Hematopoietic multipotent progenitor cell treated with erythropoietin and hydrocortisone succinate and interleukin-3 and kit ligand, for 15 days (in vitro differentiated cells): ENCODE data around the gene TRAF1.
A peak's percentile ranks its signal among the peaks of the same experiment; 100 is the strongest.

Experiments used
- DNase-seq: peaks from one replicate; pipeline ENCODE4 v3.0.0-alpha.2; 2015; ENCODE audit warnings: low spot score

TRAF1 gene

DNA sequence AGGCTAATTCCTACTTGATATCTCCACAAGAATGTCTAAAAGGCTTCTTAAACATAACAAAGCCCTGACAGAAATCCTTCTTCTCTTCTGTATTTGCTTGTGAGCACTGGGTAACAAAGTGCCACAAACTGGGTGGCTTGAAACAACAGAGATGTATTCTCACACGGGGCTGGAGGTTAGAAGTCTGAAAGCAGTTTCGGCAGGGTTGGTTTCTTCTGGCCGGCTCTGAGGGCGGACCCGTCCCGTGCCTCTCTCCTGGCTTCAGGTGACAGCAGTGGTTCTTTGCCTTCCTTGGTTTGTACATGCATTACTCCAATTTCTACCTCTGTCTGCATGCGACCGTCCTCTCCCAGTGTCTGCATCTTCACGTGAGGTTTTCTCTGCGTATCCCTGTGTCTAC is 14.0 kb upstream of the TRAF1 start:
- DNase-seq, result no peak

DNA sequence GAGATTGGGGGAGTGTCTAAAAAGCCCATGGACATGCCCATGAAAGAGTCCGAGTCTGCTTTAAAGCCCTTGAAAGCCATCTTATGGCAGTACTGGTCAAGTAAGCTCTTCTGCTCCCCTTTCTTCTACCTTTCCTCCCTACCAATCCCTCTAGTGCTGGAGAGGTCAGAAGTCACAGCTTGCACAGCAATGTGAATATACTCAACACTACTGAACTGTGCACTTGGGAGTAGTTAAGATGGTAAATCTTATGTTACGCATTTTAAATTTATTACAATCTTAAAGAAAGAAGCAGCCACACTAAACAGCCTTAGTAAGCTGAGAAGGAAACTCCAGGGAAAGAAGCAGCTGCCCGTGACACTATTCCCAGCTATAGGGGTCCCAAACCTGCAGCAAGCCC is 12.3 kb upstream of the TRAF1 start:
- no peak for DNase-seq

DNA sequence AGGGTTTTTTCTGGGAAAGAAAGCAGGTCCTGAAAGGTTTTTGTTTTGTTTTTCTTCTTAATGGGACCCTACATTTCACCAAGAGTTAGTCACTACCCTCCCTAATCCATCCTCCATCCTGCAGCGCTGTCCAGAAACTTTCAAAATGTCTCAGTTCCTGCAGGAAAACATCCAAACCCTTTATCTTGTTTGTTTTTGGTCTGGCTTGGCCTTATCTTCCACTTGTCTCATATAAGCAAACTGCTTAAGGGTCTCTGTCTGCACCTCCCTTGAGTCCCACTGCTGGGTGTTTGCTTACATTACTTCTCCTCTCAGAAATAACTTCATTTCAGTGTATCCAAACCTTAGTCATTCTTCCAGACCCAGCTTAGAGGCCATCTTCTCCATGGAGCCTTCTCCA is 11.0 kb upstream of the TRAF1 start:
- no peak for DNase-seq

DNA sequence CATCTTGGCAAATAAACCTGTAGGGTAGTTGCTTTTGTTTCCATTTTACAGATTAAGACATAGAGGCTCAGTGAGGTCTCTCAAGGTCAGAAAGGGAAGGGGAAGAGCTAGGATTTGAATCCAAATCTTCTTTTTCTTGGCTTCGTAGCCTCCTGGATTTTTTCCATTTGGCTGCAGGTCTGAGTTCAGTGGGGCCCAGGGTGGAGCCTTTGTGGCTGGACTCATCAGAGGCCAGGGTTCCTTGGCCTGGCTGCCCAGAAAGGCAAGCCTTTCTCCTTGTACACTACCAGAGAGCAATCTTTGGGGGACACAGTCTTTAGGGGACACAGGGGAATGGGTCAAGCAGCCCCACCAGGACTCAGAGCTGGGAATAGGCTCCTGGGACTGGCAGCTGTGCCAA is 10.5 kb upstream of the TRAF1 start:
- no peak for DNase-seq

DNA sequence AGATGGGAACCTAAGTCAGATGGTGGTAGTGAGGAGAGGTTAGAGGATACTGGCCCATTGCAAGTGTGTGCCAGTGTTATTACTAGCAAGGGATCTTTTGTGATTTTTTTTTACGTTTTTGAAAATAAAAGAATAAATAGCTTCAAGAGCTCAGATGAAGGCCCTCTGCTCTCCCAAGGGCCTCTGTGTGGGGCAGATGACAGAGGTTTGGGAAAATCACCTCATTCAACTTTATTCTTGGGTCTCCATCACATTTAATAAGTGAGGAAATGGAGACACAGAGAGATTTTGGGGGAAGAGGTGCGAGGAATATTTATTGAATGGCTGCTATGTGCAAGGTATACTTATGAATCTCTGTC is 10.1 kb upstream of the TRAF1 start:
- DNase-seq, result no peak

DNA sequence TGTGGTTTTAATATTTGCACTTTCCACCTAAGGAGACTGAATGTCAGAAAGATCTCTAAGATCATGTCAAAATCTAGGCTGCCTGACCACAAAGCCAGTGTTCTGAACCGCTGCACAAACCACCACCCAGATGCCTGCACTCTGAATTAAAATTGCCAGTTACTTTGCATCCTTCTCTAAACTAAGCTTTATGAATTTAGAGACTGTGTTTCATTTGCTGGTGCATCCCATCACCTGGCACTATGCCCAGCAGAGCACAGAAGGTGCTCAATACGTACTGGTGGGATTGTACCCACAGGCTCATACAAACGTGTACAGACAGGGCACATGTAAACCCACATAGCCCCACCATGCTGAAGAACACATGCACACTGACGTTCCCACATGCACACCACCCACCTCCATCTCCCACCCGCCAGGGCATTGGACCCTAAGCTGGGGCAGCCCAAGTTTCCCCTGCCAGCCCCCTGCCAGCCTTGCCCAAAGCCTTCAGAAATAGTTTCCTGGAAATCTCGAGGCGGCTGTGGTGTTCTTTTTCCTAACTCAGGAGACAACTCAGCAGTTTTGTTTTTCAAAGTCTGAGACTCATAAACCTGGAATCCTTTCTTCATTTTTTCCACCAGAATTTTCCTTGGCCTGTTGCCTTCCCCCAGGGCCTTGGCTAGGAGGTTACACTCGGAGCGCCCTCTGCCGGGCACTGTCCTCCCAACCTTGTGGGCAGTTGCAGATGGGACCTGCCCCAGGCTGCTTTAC is 9.6 kb upstream of the TRAF1 start:
- DNase-seq, result peak; percentile 82

DNA sequence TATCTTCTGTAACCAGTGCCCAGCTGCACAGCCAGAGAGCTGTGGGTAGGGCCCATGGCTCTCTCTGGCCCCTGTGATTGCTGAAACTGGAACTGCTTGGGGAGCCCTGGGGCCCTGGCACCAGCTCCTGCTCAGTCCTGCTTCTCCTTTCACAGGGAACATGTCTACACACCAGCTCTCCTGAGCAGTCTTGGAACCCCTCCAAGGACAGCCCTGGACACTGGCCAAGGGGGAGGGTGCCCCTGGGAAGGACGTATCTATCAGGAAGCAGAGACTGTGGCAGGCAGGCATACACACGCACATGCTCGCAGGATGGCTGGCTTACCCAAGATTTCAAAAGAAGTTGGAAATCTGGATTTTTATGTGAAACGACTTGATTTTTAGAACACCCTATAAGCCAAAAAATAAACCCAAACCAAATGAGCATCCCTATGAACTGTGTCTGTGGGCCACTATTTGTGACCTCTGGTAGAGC is 8.8 kb upstream of the TRAF1 start:
- peak; percentile 65 for DNase-seq

DNA sequence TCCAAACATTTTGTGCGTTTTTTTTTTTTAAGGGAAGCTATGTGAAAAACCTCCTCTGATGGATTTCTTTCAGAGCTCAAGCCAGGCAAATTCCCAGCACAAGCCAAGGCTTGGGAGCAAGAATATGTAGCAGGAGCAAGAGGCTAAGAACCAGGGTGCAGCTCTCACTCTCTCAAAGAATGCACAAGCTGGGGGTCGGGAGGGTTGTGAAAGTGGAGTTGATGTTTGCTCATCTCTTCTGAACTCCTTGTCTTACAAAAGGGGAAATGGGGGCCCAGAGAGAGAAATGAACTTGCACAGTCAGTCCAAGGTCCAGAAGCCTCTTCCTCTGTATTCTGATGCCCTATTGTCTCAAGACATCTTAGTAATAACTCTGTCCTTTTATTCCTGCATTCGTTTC is 7.7 kb upstream of the TRAF1 start:
- DNase-seq, result no peak

DNA sequence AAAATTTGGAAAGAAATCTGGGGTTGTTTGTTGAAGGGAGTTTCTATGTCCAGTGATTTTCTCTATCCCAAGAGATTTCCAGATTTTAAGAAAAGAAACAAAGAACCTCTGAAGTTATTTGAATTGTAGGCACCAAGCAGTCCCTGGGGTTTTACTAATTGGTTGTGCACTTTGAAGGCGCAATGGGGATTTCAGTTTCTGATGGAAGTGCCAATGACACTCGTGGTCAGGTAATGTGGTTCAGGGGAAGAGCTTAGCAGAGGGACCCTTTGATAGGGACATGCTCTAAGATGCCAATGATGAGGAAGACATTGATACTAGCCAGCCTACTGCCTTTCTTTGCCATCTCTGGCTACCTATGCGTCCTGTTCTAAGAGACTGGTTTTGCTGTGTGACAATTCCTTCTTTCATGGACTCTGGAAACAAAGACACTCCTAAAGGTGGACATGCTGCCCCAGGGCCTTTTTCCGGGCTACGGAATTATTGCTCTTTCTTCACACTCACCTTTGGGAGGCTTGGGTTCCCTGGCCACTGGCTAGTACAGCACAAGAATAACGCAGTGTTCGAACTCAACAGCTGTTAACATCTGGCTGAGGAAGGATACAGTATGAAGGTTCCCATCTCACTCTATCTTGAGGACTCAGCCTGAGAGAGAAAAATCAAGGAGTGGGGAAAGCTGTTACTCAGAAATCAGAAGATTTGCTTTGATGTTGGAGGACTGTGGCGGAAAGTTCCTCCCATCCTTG is 6.9 kb upstream of the TRAF1 start:
- DNase-seq, result no peak

DNA sequence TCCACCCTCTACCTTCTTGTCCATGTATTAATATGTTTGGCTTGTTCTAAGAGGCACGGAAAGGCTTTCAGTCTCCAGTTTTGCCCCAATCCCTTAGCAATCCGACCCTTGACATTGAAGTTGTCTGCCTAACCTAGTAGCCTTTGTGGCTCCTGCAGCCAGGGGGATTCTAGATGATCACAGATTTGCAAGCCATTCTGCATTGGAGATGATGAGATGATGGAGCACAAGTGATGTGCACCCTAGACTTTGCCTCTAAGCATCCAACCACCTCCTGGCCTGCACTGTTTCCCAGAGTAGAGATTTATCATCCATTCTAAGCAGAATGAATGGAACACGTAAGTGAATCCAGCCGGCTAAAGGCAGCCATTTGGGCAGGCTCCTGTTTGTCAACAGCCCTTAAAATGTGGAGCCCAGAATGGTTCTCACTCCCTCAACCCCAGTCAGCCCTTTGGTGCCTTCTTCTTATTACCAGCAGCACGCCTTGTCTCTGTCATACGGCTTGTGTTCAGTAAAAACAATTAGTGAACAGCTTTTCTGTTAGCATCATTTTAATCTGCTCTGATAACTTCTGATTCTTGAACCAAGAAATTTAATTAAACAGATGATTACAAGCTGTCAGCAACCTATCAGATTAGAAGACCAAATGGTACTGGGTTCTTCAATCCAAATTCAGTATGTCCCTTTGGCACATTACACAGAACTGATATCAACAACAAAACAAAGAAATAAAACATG is 5.7 kb upstream of the TRAF1 start:
- DNase-seq, result no peak

DNA sequence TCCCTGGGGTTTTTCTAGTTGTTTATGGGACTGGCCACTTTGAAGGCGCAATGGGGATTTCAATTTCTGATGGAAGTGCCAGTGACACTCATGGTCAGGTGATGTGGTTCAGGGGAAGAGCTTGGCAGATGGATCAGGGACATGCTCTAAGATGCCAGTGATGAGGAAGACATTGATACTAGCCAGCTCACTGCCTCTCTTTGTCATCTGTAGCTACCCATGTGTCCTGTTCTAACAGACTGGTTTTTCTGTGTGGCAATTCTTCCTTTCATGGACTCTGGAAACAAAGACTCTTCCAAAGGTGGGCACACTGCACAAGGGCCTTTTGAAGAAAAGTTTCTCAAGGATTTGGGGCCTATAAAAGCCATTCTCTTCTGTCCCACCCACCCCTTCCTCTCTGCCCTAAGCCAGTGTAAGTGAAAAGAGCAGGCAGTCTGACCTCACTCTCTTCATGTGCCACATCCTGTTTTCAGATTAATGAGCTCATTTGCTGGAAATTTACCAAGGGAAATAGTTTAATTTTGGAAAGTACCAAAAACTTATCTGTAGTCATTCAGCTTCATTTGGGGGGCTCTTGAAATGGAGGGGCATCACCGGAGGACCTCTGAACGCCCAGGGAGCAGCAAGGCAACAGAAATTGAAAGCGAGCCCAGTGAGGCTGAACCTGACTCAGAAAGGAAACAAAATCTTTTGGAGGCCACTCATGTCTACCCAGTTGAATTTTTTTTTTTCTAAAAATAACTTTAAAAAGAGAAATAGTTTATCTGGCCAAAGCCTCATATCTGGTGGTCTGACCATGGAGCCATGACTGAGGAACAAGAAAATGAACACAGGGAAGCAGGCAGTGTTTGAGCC is 4.9 kb upstream of the TRAF1 start:
- DNase-seq, result no peak

DNA sequence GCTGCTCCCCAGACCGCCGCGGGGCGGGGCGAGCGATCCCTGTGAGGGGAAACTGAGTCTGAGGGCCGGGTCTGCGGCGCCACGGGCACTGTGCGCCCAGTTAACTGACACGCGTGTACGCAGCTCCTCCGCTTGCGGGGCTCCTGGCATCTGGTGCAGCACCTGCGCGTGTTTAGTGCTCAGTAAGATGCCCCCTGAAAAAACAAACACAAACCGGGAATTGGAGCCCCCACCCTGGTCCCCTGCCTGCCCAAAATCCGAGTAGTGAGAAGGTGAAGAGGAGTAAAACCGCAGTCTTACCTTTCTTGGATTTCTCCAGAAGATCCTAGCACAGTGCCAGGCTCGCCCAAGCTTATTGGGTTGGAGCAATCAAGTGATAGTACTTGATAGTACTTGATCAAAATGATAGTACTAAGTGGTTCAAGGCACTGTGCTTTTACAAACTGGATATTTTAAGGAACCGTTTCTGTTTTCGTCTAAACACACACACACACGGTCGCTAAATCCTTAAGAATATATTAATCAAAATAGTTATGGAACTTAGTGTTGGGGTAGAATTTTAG is 2.7 kb upstream of the TRAF1 start:
- DNase-seq, result no peak

DNA sequence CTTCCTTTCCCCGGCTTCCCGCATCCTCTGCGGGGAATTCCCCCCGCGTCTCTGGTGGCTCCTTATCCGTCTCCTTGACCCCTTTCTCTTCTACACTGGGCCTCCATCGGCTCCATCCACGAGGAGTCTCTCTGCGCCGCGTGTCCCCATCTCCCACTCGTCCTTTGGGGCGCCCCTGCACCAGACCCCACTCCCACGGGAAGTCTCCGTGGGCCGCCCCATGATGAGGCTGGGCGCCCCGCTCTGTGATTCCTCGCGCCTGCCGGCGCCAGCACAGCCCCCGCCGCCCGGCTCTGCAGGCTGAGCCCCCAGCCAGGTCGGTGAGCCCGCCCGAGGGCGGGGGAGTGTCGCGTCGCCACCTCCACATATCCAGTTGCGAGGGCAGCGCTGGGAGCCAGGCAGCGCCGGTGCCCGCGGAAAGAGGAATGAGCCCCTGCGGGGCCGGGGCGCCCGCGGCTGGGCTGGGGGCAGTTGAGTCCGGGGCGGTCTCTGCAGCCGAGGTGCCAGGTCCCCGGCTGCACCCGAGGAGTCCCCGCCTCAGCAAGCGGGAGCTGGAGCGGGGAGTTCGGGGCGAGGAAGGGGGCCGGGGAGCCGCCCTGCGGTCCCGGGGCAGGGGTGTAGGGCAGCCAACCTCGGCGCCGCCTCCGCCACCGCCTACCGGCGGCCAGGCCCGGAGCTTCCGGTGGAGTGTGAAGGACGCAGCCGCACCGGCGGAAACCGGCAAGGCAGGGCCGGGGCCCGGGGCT is 2.1 kb upstream of the TRAF1 start:
- DNase-seq, result no peak

DNA sequence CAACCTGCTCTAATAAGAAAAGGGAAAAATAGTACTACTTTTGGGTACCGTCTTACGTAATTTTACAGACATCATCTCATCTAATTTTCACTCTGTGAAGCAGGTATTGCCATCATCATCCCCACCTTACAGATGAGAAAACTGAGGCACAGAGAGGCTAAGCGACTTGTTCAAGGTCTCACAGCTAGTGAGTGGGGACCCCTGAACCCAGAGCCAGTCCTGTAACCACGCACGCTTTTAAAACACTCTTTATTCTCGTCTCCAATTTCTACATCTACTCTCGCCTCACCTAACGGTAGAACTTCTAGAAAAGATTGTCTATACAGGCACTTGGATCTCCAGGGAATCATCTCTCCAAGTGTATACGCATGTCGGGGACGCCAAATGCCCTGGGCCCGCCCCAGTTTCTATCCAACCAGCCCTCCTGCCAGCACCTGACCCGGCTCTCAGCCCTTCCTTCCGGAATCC is 1.5 kb upstream of the TRAF1 start:
- no peak for DNase-seq

DNA sequence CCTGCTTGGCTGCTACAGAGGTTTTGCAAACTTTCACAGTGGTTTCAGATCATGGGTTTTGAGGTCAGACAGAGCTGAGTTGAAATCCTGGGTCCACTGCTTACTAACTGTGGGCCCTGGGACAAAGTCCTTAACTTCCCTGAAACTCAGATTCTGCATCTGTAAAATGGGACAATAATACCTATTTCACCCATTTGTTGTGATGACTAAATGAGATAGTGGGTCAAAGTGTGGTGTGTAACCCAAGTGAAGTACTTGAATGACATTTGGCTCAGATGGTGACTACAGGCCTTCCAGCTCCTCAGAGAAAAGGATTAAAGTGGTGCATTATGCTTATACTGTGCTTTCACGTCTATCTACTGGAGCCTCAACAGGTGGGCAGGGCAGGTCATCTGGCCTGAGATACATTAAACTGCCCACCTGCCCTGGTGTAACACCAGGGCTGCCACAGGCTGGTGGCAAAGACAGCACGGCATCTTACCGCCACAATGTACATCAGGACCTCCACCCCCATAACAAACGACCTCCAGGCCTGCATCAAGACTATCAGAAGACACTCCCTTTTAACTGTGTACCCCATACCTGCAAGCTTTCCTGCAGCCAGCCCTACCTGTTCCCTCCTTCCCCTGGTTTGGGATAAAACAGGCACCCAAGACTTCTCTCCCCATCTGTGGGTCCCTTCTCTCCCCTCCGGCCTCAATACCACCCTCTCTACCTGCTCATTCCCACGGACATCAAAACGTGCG is 846 bp upstream of the TRAF1 start:
- DNase-seq, result no peak

DNA sequence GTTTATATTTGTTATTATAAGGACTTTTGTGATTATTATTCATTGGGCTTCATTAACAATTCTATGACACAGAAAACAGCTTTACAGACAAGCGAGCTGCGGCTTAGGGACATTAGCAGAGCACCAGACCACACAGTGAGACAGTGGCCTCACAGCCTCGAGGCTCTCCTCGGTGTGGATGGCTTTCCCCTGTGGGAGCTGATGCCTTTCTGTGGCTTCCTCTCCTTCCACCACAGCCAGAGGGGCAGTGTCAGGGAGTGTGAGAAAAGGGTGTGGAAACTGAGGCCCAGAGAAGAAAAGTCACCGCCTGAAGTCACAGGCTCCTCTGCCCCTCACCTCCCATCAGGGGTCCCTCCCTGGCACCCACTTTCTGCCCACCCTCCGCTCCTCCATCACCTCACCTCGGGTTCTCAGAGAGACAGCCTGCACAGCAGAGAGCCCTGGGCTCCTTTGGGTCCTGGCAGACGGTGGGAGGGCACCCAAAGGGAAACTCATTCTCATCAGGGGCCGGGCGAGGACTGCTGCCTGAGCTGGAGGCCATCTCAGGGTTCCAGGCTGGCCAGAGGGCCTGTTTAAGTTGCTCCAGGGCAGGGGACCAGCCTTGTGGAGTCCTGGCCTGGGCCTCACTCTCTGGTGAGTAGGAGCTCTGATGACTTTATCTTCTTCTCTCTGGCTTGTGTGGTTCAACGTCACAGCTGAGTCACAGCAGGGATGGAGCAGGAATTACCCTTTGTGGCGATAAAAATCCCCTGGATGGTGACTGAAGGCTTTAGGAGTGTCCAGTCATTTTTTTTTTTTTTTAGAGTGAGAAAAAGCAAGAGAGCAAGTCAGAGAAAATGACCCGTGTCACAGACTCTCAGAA is 830 bp downstream of the TRAF1 start:
- DNase-seq, result no peak

DNA sequence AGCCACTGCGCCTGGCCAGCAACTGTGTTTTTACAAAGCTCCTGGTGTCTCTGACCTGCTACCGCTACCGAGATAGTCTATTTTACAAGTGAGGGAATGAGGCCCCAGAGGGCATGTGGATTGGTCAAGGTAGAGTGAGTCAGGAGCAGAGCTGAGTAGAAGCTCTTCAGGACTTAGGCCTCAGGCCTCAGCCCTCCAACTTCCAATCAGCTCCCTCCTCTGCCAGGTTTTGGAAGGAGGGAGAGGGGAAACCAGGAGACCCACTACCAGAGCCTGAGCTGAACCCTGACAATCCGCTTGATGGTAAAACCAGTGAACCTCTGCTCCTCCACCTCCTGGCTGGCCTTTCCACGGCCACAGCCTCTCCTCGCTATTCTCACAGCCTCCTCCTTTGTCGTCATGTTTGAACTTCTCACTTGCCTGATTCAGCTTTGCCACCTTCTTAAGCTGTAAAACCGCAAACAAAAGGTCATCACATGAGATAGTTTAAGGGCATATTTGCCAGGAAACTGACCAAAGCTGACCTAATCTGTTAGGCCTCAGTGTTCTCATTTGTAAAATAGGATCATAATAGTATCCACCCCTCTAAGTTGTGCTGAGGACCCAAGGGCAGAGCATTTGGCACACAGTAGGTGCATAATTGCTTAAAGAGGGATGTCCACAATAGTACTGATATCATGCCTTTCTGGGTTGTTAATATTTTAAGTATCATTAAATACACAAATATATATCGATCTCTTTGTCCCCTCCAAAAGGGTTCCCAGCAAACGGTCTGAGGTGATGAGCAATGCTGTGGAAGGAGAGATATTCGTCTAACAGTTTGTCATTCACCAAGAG is 1.7 kb downstream of the TRAF1 start:
- no peak for DNase-seq

DNA sequence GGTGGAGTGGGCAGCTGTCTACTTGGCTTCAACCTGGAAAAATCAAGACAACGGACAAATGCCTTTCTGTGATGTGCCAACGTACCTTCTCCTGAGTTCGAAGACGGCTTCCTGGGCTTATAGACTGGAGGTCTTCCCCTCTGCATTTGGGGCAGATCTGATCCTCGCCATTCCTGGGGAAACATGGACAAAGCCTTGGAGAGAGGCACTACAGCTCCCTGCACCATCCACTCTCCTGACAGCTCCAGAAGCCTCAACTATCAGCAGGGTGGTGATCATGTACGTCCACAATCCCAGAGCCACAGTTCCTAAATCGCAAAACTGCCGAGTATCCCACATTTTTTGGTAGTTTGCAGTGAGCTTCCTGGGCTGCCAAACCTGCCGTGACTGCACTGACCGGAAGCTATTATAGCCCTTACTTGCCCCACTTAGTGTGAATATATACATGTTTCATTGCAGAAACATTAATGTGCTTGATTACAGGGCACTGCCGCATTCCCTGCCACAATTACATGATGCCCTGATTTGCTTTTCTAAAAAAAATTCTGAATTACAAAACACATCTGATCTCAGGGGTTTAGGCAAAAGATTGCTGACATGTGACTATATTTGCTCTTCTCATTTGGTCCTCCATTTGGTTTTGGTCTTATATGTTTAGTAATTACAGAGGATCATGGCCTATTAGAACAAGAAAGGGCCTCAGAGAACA is 2.8 kb downstream of the TRAF1 start:
- DNase-seq, result no peak
